HG02678 (cell line): Measurements from ENCODE around the gene SRSF10.
"Not testable (repeated sequence)": the region's sequence is repeated elsewhere in the genome, so short reads cannot be mapped to it uniquely, and the experiment has no call there.

Experiments used
- ATAC-seq: cut with Tn5 transposase; IDR thresholded peaks from one replicate; pipeline ENCODE4 v1.9.1; 2021; ENCODE audit warnings: mild to moderate bottlenecking, moderate library complexity; ENCODE audit not compliant: unreplicated experiment

The SRSF10 gene

GRCh38 chr1:23999156-23999671, 19.1 kb upstream of the SRSF10 start:
- ATAC-seq, result no peak

- ATAC-seq, result no peak
Measured at GRCh38 chr1:23997812-23998211, 17.7 kb upstream of the SRSF10 start.

- ATAC-seq, result no peak
Measured at GRCh38 chr1:23996700-23997229, 16.6 kb upstream of the SRSF10 start.

GRCh38 chr1:23995431-23995837, 15.3 kb upstream of the SRSF10 start:
- ATAC-seq, result no peak

DNA sequence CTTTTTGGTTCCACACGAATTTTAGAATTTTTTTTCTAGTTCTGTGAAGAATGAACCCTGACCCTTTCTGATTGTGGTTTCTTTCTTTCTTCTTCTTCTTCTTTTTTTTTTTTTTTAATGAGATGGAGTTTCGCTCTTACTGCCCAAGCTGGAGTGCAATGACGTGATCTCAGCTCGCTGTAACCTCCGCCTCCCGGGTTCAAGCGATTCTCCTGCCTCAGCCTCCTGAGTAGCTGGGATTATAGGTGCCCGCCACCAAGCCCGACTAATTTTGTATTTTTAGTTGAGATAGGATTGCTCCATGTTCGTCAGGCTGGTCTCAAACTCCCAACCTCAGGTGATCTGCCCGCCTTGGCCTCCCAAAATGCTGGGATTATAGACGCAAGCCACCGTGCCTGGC, 11.9 kb upstream of the SRSF10 start:
- ATAC-seq, result not testable (repeated sequence)

- ATAC-seq, result no peak
Measured at GRCh38 chr1:23989263-23989662, 9.1 kb upstream of the SRSF10 start.

DNA sequence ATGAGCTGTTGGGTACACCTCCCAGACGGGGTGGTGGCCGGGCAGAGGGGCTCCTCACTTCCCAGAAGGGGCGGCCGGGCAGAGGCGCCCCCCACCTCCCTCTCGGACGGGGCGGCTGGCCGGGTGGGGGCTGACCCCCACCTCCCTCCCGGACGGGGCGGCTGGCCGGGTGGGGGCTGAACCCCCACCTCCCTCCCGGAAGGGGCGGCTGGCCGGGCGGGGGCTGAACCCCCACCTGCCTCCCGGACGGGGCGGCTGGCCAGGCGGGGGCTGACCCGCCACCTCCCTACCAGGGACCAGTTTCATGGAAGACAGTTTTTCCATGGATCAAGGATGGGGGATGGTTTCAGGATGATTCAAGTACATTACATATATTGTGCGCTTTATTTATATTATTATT, 6.9 kb upstream of the SRSF10 start:
- not testable (repeated sequence) for ATAC-seq

DNA sequence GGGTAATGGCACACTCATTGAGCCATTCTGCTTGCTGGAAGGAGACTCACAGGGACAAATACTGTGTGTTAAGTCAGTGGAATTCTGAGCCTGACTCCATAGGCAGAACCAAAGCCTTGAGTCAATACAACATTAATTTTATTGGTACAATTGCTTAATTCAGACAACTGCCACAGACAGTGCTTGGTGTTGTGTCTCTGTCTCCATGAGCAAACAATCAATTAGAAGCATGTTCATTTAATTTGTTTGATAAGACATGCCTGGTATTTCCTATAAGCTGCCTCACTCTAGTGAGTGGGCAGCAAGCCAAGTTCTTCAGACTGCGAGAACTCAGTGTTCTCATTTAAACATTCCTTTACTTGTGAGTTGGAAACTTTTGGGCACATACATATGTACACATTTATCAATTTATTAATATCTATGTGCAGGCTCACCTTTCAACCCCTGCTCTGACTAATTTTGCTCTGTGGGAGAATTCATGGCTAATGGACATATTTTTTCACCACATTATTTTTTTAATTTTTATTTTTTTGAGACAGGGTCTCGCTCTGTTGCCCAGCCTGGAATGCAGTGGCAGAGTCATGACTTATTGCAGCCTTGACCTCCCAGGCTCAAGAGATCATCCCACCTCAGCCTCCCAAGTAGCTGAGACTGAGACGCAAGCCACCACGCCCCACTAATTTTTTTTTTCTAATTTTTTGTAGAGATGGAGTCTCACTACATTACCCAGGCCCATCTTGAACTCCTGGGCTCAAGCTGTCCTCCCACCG, 4.5 kb upstream of the SRSF10 start:
- ATAC-seq, result no peak

DNA sequence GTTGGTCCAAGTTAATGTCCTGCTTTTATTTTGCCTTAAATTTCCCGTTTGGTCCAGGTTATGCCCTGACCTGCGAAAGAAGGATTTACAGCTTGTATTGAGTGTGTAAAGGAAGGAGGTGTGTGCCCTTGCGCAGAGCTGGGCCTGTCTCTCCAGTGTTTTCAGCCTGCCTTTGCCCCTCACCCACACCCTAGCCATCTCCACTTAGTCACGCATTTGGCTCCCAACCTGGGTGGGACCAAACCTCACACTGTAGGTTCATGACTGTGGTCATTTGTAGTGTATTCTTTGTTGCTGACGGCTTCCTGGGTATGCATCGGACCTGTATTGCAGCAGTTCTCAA, 572 bp upstream of the SRSF10 start:
- no peak for ATAC-seq

DNA sequence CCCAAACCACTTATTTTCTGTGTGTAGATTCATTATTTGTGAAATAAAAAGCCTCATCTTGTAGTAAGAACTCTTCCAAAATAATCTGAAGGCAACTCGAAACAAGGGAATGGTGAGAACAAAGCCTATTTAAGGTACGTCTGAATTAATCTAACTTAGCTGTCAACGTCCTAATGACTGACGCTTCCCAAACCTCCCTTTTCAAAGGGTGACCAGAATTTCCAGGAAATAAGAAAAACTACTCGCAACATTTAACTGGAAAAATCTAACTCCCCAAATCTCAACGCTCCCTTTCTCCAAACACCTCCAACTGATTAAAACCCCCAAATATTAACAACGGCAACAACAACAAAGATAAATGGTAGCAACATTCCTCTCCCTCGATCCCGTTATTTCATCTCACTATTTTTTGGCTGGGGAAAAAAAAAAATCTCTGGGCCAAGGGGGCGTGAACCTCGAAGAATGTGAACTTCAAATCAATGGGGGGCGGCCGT, 693 bp downstream of the SRSF10 start:
- no peak for ATAC-seq

DNA sequence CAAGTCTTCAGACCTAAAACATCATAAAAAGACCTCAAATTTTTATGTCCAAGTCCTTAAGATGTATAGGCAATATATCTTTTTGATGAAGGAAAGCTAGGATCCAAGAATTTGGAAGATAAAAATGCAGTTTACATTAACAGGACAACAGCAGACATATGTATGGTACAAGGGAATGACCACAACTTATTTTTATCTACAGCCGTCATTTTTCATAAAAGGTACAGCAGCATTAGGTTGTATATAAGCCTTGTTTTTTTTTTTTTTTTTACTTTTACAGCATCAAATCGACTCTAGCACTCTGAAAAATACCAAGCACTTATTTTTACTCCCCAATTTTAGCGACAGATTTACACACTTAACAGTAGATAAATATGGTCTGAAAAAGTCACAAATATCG, 1.3 kb downstream of the SRSF10 start:
- ATAC-seq, result no peak

GRCh38 chr1:23977854-23978191, 2.3 kb downstream of the SRSF10 start:
- no peak for ATAC-seq

DNA sequence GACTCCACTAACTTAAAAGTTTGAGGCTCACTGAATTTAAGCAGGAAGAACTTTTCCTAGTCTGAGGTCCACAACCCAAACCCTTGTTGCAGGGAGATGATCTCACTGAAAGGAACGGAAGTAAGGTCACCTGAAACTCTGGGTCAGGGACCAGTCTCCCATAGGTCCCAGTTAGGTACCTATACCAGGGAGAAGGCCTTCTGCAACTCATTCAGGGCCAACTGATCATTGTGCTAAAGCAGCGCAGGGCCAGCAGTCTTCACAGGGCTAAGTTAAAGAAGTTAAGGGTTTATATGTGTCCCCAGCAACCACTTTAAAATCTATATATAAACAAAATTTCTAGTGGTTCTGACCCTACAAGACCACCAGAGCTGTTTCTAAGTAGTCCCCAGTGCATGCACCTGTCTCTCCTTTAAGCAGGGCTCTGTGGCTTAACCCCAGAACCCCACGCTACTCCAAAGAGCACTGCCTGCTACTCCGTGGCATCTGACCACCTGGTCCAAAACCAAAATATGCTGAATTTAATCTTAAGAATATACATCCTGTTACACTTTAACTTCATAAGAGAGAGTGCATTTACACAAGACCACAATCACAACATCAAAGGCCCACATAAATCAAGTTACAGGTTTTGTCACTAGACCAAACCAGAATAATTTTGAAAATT, 2.8 kb downstream of the SRSF10 start:
- no peak for ATAC-seq

DNA sequence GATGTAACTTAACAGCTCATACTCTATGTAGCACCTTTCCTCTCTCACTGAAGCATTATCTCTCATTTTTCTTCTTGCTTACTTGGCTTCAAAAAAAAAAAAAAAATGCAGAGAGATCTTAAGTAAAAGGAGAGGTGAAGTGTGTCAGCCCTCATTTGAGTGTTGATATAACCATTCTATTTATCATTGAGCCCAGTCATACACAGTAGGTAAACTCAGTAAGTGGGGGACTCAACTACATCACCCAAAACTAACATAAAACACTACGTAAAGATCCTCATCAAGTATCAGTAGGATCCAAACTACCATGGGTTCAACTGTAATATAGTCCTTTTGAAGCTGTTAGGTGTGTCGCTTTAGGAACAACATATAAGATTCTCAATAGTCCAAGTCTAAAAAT, 12.3 kb downstream of the SRSF10 start:
- ATAC-seq, result no peak

DNA sequence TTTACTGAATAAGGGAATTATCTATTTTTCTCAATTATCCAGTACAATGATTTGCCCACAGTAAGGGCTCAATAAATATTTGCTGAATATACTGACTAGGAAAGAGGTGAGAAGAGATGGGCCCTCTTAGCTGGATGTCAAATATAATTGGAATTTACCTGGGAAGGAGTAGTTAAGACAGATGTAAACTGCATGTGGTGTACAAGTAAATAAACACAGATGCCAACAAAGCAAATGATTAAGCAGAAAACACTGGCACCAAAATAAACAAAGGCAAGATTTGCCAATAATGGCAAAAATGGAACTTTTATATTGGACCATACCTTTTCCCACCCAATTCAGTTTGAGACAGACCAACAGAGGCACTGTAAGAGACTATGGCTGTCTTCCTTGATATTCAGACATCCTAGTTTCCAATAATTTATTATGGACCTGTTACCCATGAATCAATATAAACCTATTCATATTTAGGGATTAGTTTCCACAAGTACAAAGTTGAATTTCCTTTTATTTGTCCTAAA, 13.1 kb downstream of the SRSF10 start:
- no peak for ATAC-seq

- ATAC-seq, result no peak
Measured at GRCh38 chr1:23964790-23965740, 15.1 kb downstream of the SRSF10 start.

- no peak for ATAC-seq
Measured at GRCh38 chr1:23964235-23964668, 15.9 kb downstream of the SRSF10 start.

- ATAC-seq, result no peak
Measured at GRCh38 chr1:23963617-23964234, 16.4 kb downstream of the SRSF10 start.

GRCh38 chr1:23960291-23961020, 19.7 kb downstream of the SRSF10 start:
- ATAC-seq, result no peak
